Heart right ventricle (tissue), 16 donors: ENCODE data around the gene ANKRD28. TPM values are rescaled to one million over a fixed set of nuclear protein-coding genes. Genes with fewer than 3 reads are reported as not detected.
A peak's percentile ranks its signal among the peaks of the same experiment; 100 is the strongest.

Experiments
- ATAC-seq, 8 donors: fragments of 200-7000 bp; cut with Tn5 transposase; one replicate each; pipeline ENCODE4 v1.9.1; 2020; ENCODE audit warnings: mild to moderate bottlenecking in 8 of 8, moderate library complexity in 8 of 8, moderate number of reproducible peaks in 1 of 8
- DNase-seq, 2 donors: peaks; one replicate each; pipeline ENCODE4 v3.0.0-alpha.2; 2020
- H3K27ac ChIP-seq, 10 donors: fragments of 200-600 bp; sonication (generic) in 2 of 10; one replicate each; pipeline versions ENCODE4 v1.5.0 to v1.8.0; 2020 to 2022; ENCODE audit warnings: mild to moderate bottlenecking in 3 of 10
- H3K27me3 ChIP-seq, 7 donors: fragments of 200-600 bp; one replicate each; pipeline ENCODE4 v1.8.0; 2021 to 2022; ENCODE audit warnings: mild to moderate bottlenecking in 2 of 7
- H3K36me3 ChIP-seq, 9 donors: fragments of 200-600 bp; sonication (generic) in 1 of 9; one replicate each; pipeline versions ENCODE4 v1.5.0 to v1.8.0; 2020 to 2022; ENCODE audit warnings: mild to moderate bottlenecking in 2 of 9
- H3K4me1 ChIP-seq, 9 donors: fragments of 200-600 bp; sonication (generic) in 1 of 9; one replicate each; pipeline versions ENCODE4 v1.5.0 to v1.8.0; 2020 to 2022; ENCODE audit warnings: mild to moderate bottlenecking in 4 of 9
- H3K4me3 ChIP-seq, 10 donors: fragments of 200-600 bp; sonication (generic) in 2 of 10; one replicate each; pipeline versions ENCODE4 v1.5.0 to v1.8.0; 2020 to 2022; ENCODE audit warnings: mild to moderate bottlenecking in 7 of 10, moderate library complexity in 2 of 10
- H3K9me3 ChIP-seq, 11 donors: fragments of 200-600 bp in 10 of 11; sonication (generic) in 2 of 11; one replicate each; pipeline versions ENCODE4 v1.5.0 to v1.8.0; 2013 to 2022; ENCODE audit warnings: mild to moderate bottlenecking in 2 of 11, control low read depth in 1 of 11, moderate library complexity in 1 of 11
- CTCF ChIP-seq, 9 donors: fragments of 200-600 bp; sonication (generic) in 2 of 9; IDR thresholded peaks; one replicate each; pipeline versions ENCODE4 v1.5.0 to v1.8.0; 2021 to 2022; ENCODE audit warnings: antibody characterized with exemption in 9 of 9, mild to moderate bottlenecking in 5 of 9, moderate library complexity in 1 of 9
- WGBS, 2 donors: extraction: QIAGEN DNeasy Blood & Tissue Kit; methylation state at CpG; one replicate each; pipeline ENCODE4 v1.1.7; 2013; ENCODE audit warnings: inconsistent platforms in 1 of 2; 5-methylcytosine and 5-hydroxymethylcytosine counted together
- intact Hi-C, 10 donors: fragments of 100-400 bp; cut with DNase I; formaldehyde crosslinking; loops; one replicate each; pipeline versions ENCODE4 v1.11.1 to v1.14.2; 2022
- polyA plus RNA-seq, 2 donors: library from polyadenylated mRNA; stranded (reverse); fragments of 200-250 nt; gene quantifications; one replicate each; pipeline ENCODE4 v1.2.3, GENCODE V29; 2013
- total RNA-seq, 10 donors: library from RNA; stranded (reverse); fragmentation: NEBNext Ultra II Directional in 3 of 10; extraction: Animal tissue kit (Norgen Biotek cat#: 25700) in 3 of 10; gene quantifications; one replicate each; pipeline versions ENCODE4 v1.2.1 to v1.2.4, GENCODE V29; 2021 to 2023
- donor health status: Arrhythmogenic right ventricular cardiomyopathy.
- donor health status: ischemic (EF 13 %, LVEDD 7.1; RV severe dilation, severe dysfunction).
- donor health status: healthy with polysubstance abuse.
- donor health status: DM: no; HTN: yes; CAD: no.
- donor health status: DM: no; HTN: no; CAD: no.
- donor health status: ischemic (EF 25% LVEDD 6.9; RV normal size, moderate dysfunction).
- donor health status: ischemic (EF 25% LVEDD 5.7; RV mildly dilated, moderate dysfunction).
- donor health status: healthy.
- donor health status: DM: yes; HTN: yes; CAD: no.
- donor health status: Ischemic cardiomyopathy.
- donor health status: ischemic (EF 35%, LVEDD 5.7; RV mildly dilated, moderate dysfunction).
- donor health status: nonischemic (EF 11% LVEDD 7.7; RV severe dilation, severe dysfunction).
- donor health status: DM: yes; HTN: yes; CAD: no.
- donor health status: PGD.
- donor health status: ischemic (EF 29% LVEDD 5.4; RV normal size, mild dysfunction).
- donor health status: nonischemic (EF 23%, LVEDD 6.1; RV moderate dilation, normal function).

ANKRD28 gene
- total and polyA plus RNA-seq, 12 donors: 5.9 to 30.8 (median 27.1) TPM

DNA sequence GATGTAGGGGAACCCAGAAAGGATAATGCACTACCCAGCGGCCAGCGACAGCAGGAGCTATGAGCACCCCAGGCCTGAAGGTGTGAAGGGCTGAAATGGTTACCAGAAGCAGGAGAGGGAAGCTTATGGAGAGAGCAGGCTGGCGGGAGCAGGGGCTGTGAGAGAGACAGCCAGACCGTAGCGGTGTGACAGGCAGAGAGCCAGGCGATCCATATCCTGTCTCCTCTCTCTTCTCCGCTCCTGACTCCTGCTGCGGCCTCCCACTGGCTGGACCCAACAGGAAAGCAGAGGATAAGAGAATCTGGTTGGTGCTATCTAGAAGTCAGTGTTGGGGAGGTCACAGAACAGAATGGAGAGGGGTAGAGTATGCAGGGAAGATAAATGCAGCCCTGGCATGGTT is 146.4 kb downstream of the ANKRD28 start:
- 57 to 61% methylated on average over 8 of the region's 8 CpGs for WGBS, 2 donors
- H3K27me3 ChIP-seq: no peaks in the 10 kb centered on the region
- DNase-seq (no peak), ATAC-seq (peak in 1 of 8 donors; percentile 25)
- H3K36me3 ChIP-seq: no peaks in the 10 kb centered on the region
- intact Hi-C loops: no loop called here
- peaks cover 6 to 25% (median 18%) of the 10 kb centered on the region in 9 donors for H3K4me1 ChIP-seq
- H3K9me3 ChIP-seq: peaks cover 0 to 16% (median 8%) of the 10 kb centered on the region in 11 donors
- no peak overlapping the region for H3K27ac ChIP-seq
- no peak for TF ChIP-seq CTCF (IDR thresholded peaks at IDR 0.05)
- H3K4me3 ChIP-seq: no peak overlapping the region

DNA sequence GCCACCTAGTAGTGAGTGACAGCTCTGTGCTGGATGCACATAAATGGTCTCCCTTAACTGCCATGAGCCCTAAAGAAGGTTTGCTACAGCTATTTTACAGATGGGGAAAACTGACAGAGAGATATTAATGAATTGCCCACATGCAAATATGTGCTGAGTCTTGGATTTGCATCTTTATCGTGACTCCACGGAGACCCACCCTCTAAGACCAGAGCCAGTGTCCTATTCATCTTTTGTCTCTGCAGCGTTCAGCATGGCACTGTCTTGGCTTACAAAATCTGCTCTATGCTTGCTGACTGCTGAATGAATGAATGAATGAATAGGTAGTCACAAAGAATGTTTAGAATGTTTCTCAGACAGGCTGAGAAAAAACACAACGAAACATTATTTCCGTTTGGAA is 147.9 kb downstream of the ANKRD28 start:
- Histone ChIP-seq H3K27ac (no peak overlapping the region), H3K9me3 (peaks cover 0 to under 1% (median 0%) of the 10 kb centered on the region in 11 donors), H3K4me3 (no peak overlapping the region), H3K27me3 (no peaks in the 10 kb centered on the region), H3K36me3 (peaks cover 0 to 4% (median 0%) of the 10 kb centered on the region in 9 donors), H3K4me1 (peaks cover 6 to 35% (median 25%) of the 10 kb centered on the region in 9 donors)
- no peak for TF ChIP-seq CTCF (IDR thresholded peaks at IDR 0.05)
- DNase-seq (no peak), ATAC-seq (no peak)
- intact Hi-C loops: loop anchor here in 1 of 10 donors (10.0 kb wide), 1 partner anchor 155 kb away; no protein-coding TSS in a partner anchor
- 92 to 97% methylated on average over 5 of the region's 5 CpGs for WGBS, 2 donors

DNA sequence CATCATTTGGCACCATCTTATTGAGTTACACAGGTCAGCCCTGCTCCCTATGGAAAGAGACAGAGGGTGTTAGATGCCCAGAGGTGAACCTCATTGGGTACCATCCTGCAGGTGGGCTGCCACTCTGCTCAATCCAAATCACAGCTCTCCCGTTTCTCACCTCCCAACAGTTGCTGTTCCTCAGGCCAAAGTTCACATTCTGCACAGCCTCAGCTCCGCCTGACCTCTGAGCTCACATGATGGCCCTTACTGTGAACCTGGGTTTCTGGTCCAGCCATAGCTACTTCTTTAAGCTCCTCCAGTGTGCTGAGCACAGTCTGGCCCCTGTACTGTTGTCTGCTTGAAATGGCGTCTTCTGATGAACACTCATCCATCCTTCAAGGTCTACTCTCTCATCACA is 148.4 kb downstream of the ANKRD28 start:
- no peak for DNase-seq
- no peak overlapping the region for H3K27ac ChIP-seq
- WGBS, 2 donors: 98% methylated on average over 3 of the region's 3 CpGs
- peak in 1 of 8 donors; percentile 21 for ATAC-seq
- peaks cover 0 to 10% (median 0%) of the 10 kb centered on the region in 9 donors for H3K36me3 ChIP-seq
- no peak for TF ChIP-seq CTCF (IDR thresholded peaks at IDR 0.05)
- H3K4me3 ChIP-seq: no peak overlapping the region
- peaks cover 6 to 35% (median 25%) of the 10 kb centered on the region in 9 donors for H3K4me1 ChIP-seq
- no peaks in the 10 kb centered on the region for H3K27me3 ChIP-seq
- H3K9me3 ChIP-seq: no peaks in the 10 kb centered on the region
- intact Hi-C loops: loop anchor here in 1 of 10 donors (10.0 kb wide), 1 partner anchor 155 kb away; no protein-coding TSS in a partner anchor

DNA sequence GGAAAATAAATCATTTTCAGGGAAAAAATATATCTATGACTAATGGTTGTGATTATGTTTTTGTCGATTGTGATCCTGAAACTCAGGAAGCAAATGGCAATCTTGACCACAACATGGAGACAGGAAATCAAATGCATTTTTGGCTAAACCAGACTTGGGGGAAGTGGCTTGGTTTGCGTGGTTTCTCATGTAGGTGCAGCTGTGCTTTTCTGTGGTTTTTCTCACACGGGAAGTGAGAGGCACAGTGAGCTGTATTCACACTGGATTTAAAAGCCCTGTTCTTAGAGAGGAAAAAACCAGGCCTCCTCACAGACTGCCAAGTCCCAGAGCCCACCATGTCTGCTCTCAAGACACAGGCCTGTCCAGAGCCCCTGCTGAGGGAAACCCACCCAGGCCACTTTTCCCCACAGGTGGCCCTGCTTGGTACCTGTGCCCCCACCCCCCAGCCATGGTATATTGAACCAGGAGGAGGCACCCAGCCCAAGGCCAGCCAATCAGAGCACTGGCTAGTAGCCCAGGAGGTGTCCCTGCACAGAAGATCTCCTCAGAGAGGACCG is 150.1 kb downstream of the ANKRD28 start:
- Histone ChIP-seq H3K27ac (peak overlapping the region in 9 of 10 donors; percentile 29 to 89 (median 75)), H3K27me3 (no peaks in the 10 kb centered on the region), H3K4me3 (no peak overlapping the region), H3K9me3 (no peaks in the 10 kb centered on the region), H3K4me1 (peaks cover 6 to 35% (median 25%) of the 10 kb centered on the region in 9 donors), H3K36me3 (peaks cover 0 to 18% (median 0%) of the 10 kb centered on the region in 9 donors)
- intact Hi-C loops: loop anchor here in 1 of 10 donors (10.0 kb wide), 1 partner anchor 157 kb away; no protein-coding TSS in a partner anchor
- 62 to 74% methylated on average over 4 of the region's 4 CpGs for WGBS, 2 donors
- DNase-seq (peak in 1 of 2 donors; percentile 32), ATAC-seq (peak in 6 of 8 donors; percentile 29 to 72 (median 51))
- TF ChIP-seq CTCF (IDR thresholded peaks at IDR 0.05): no peak
